CD4-positive, alpha-beta T cell treated with Interleukin-17A for 4 hours (primary cell): ENCODE data around the gene DNAL4.
A peak's percentile ranks its signal among the peaks of the same experiment; 100 is the strongest.

Experiments used
- DNase-seq: peaks from one replicate; pipeline ENCODE4 v3.0.0-alpha.2; 2020; ENCODE audit warnings: mixed read lengths

Gene DNAL4

GRCh38 chr22:38784035-38784434, 9.9 kb downstream of the DNAL4 start:
- DNase-seq, result no peak

DNA sequence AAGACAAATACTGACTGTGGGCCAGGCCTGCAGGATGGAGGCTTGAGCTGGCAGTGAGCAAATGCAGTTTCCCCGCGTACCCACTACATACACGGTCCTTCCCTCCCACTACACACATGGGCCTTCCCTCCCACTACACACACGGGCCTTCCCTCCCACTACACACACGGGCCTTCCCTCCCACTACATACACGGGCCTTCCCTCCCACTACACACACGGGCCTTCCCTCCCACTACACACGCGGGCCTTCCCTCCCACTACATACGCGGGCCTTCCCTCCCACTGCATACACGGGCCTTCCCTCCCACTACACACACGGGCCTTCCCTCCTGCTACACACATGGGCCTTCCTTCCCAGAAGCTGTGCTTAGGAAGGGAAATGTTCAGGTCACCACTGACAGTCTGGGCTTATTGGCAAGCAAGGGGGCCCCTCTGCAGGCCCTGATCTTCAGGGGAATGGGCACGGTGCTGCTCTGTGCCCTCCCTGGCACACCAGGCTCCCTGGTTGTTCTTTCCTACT, 10.8 kb downstream of the DNAL4 start:
- DNase-seq, result no peak

DNA sequence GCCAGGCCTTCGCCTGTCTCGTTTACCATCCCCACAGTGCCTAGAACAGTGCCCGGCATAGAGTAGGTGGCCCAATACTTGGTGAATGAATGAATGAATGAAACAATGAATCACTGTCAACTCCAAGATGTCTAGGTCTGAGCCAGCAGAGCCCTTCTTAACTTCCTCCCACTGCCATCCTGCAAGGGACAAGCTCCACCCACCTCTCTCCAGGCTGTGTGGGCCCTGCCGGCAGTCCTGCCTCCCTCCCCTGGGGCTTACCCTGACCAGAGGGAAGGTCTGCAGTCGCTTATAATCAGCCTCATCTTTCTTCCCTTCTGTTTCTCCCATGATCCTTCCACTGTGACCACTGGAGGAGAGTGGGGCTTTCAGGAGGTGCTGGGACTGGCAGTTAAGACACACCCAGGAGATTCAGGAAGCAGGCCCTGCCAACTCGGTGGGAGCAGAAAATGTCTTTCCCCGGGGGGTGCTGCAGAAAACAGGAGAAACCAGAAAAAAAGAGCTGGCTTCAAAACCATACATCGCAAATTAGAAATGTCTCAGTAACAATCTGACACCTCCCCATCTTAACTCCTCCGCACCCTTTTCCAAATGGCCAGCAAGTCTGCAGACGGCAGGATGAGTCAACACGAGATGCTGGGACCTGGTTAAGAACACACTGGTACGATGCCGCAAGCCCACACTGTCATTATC, 11.4 kb downstream of the DNAL4 start:
- DNase-seq, result no peak

DNA sequence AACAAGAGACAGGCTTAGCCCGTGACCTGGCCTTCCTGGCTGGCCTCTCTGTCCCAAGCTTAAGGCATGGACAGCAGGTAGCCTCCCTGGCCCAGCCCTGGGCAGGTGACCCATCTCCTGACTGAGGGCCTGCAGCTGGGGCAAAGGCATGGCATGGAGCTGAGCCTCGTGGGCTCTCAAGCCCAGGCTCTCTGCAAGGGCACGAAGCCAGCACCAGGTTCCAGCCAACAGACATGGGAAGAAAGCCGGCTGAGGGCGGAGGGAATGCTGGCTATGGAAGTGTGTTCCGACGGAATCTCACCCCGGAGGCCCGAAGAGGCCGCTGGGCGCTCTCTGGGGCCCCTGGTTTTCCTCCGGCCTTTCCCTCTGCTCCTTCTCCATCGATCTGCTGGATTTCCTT, 12.9 kb downstream of the DNAL4 start:
- no peak for DNase-seq

- no peak for DNase-seq
Measured at GRCh38 chr22:38777087-38777671, 16.8 kb downstream of the DNAL4 start.

DNA sequence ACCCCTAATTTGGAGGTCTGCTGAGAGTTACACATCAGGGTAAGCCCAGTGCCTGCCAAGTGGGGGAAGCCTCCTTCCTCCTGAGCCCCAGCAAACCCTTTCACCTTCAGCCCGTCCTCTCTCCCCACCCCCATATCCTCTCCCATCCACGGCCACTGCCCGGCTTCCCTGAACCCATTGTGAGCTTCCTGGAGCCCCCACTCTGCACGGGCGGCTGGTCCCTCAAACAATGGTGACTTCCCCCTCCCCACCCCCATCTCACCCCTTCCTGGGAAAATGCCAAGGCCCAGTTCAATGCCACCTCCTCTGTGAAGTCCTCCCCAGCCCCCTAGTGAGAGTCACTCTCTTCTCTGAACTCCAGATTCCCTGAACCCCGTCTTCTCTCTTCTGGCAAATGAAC, 17.9 kb downstream of the DNAL4 start:
- DNase-seq, result no peak

DNA sequence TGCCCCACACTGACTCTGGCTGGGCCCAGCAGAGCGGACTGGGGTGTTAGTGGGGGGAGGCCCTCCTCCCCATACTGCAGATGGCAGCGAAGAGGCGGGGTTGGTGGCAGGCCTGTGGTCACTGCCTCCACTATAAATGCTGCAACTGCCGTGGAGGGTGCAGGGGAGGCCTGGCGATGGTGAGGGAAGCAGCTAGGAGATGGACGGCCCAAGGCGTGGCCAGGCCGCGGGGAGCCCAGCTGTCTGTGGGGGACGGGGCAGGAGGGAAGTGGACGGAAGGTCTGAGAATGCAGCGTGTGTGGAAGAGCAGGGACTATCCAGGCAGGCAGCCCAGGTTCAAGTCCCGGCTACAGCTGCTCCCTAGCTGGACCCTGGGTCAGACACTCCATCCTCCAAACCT, 18.3 kb downstream of the DNAL4 start:
- no peak for DNase-seq

- no peak for DNase-seq
Measured at GRCh38 chr22:38774496-38775166, 19.3 kb downstream of the DNAL4 start.

DNA sequence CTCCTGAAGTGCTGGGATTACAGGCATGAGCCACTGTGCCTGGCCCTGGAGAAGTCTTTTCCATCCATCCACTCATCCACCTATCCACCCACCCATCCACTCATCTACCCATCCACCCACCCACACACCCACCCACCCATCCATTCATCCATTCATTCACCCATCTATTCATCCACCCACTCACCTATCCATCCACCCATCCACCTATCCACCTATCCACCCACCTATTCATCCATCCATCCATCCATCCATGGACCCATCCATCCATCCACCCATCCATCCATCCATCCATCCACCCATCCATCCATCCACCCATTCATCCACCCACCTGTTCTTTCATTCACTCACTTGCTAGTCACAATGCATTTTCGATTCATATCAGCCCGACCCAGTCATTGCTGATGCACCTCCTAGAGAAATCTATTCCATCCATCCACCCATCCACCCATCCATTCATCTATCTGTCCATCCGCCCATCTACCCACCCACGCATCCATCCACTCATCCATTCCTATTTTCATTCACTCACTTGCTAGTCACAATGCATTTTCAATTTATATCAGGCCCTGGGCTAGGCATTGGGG, 20.5 kb downstream of the DNAL4 start:
- no peak for DNase-seq

DNA sequence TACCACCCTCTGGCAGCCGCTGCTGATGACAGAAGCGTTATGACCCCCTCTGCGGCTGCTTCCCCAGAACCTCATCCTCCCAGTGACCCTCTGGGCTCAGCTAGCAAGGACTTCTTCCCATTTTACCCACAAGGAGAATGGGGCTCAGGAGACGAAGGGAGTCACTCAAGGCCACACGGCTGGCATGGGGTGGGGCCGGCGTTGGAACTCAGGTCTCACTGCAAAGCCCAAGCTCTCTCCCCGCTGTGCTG, 21.4 kb downstream of the DNAL4 start:
- no peak for DNase-seq

DNA sequence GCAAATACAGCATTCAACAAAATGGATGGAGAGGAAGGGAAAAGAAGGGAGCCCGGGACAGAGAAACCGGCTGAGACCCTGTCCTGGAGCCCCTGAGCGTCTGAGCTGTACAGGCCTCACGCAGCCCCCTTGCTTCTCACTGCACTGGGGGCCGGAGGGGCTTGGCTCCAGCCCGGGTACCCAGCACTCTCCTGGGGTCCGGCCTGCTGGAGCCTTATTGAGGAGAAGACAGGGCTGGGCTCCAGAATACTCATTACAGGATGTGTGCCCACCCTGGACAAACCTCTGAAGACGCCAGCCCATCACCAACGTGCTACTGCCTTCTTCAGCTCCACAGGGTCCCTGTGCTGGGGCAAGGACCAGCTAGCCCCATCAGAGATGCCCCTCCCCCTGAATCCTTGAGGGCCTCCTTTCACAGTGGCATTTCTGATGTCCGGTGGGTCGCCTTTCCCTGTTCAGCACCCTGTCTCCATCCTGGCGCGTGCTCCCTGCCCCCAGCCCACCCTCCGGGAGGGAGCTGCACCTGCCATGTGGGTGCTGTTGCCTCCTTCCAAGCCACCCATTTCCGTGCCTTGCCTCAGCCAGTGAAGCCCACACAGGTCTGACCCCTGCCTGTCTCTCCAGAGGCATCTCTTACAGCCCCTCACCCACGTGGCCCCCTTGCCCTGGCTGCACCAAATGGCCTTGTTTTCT, 23.5 kb downstream of the DNAL4 start:
- DNase-seq, result no peak

GRCh38 chr22:38768036-38768435, 25.9 kb downstream of the DNAL4 start:
- no peak for DNase-seq

DNA sequence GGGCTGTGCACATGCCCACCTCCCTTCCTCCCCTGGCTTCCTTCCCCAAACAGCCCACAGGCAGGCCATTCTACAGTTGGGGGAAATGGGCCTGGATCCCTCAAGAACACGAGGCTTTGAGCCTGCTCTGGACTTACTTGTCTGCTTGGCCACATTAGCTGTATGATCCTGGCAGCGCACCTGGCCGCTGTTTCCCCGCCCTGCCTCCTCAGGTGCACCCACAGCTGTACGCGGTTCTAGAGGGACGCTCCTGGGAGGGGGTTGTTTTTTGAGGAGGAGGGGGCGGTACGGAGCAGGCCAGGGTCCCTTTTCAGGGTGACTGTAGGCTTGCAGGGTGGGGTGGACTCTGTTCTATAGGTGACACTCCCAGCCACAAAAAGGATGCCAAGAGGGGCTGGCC, 26.6 kb downstream of the DNAL4 start:
- DNase-seq, result no peak

GRCh38 chr22:38766076-38766777, 27.7 kb downstream of the DNAL4 start:
- DNase-seq, result peak; percentile 72

DNA sequence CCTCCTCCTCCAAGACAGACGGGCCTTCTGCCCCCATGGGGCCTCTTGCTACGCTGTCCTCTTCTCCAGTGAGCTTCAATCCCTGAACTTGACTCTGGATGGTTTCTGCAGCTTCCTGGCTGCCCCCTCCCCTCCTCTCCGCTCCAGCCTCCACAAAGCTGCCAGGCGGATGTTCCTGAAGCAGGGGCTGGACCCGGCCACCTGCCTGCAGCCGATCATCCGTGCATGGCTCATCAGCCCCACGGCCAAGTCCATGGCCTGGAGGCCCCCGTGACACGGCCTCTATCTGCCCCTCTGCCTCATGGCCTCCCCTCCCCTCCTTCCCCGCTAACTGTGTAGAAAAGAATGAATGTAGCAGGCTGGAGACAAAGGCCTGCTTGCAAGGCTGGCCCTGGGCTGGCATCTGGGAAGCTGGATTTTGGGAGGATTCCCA, 31.4 kb downstream of the DNAL4 start:
- no peak for DNase-seq

DNA sequence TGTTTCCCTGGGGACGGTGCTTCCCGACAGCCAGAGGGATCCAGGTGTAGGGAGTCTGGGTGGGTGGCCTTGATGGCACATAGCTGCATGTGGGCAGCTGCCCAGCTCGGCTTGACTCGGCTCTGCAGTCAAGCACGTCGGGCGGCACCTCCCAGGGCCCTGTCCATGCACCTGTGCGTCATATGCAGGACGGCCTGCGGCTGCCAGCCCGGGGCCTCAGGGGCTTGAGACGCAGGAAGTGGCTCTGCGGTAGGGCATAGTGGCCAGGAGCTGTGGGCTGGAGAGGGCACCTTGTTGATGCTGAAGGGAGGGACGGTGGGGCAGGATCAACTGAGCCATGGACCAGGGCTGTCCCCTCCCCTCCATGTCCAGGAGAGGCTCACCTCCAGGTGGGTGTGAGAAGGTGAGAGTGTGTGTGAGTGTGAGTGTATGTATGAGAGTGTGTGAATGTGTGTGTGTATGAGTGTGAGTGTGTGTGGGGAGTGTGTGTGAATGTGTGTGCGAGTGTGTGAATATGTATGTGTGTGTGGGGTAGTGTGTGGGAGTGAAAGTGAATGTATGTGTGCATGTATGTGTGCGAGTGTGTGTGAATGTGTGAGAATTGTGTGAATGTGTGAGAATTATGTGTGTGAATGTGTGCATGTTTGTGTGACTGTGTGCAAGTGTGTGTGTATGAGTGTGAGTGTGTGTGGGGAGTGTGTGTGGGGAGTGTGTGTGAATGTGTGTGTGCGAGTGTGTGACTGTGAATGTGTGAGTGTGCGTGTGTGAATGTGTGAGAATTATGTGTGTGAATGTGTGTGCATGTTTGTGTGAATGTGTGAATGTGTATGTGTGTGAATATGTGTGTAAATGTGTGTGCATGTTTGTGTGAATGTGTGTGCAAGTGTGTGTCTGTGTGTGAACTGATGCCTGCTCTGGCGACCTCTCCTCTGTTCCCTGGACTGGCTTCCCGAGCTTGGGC, 32.5 kb downstream of the DNAL4 start:
- no peak for DNase-seq

DNA sequence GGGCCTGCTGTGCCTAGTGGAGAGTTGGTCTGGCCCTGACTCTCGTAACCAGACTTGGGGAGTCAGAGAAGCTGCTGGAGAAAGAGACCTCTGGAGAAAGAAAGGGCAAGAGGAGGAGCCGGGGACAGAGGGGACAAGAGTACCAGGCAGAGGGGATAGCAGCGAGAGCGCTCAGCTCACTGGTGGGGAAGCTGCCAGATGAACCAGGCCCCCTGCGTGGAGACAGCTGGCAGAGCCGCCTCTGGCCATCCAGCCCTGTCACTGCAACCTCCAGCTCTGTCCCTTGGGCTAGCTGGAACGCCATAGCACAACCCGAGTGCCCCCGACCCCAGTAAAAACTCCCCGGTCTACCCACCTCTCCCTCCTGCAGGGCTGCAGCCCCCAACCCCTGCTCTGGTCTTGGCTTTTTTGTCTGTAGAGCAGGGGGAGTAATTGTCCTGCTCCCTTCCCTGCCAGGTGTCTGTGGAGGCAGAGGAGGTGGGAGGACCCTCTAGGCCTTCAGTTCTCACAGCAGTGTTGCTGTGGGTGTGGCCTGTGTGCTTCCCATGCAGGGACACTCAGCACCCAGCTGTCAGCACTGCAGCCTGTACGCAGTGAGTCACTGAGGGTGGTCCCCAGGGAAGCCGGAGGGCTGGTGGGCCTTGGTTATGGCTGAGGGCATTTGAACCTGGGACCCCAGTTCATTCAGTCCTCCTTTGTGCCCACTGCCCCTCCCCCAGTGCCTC, 33.3 kb downstream of the DNAL4 start:
- DNase-seq, result no peak

DNA sequence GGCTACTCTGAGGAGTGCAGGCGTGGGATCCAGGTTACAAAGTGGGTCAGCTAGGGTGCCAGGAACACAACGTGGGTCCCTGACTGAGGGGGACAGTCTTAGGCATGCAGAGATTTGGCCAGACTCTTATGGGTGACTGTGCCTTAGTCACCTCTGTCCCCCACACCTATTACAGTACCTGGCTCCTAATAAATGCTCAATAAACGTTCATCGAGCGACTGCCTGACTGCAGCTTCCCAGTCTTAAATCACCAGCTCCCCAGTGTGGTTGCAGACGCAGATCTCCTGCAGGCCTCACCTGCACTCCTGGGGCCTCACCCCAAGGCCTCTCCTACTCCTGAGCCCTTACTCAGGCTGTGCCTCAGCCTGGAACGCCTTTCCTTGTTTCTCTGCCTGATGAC, 34.9 kb downstream of the DNAL4 start:
- DNase-seq, result no peak

DNA sequence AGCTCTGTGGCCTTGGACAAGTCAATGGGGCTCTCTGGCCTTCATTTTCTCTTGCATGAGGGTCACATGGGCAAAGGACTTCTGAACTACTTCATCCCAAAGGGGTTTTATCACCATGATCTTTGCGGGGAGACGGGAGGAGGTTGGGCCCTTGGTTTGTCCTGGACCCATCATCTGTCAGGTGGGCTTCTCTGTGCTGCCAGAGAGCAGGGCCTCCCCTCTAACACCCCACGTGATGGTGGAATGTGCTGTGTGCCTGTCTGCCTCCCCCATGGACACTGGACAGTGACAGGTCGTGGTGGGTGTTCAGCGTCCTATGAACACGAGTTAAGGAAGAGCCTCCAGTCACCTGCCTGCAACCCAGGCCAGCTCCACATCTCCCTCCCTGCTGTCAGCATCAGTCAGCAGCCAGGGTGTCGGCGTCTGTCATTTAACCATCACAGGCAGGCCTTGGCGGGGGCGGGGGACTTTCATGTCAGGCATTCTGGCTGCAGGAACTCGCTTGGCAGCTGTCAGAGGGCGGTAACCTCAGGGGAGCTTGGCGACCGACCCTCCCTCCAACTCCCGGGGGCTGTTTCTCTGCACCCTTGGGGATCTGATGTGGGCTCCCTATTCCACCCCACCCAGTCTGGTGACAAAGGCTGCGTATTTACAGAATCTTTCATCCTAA, 35.5 kb downstream of the DNAL4 start:
- peak; percentile 89 for DNase-seq

DNA sequence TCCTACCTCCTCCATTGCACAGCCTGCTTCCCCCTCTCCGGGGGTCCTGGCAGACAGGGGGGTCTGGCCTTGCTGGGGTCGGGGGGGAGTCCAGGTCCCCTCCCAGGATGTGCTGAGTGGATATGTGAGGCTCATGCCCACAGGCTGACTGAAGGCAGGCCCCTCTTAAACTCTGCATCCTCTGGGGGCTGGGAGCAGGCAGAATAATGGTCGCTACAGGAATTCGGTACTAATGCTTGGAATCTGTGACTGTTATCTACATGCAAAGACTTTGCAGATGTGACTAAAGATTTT, 36.5 kb downstream of the DNAL4 start:
- DNase-seq, result no peak
